GM18526 (cell line): ENCODE data around the gene CSAG3.
"Not testable (repeated sequence)": the region's sequence is repeated elsewhere in the genome, so short reads cannot be mapped to it uniquely, and the experiment has no call there.

Experiments used
- POLR2A ChIP-seq: IDR thresholded peaks from 3 replicates; pipeline ENCODE4 v1.6.1; 2011; ENCODE audit not compliant: insufficient read length; ENCODE audit errors: extremely low read depth

The CSAG3 gene

GRCh38 chrX:152758918-152759317 lies at the start of gene CSAG3:
CSAG3 (plus strand) TSS chrX:152759218.
- not testable (repeated sequence) for TF ChIP-seq POLR2A

GRCh38 chrX:152713815-152714787 lies 44.9 kb upstream of the CSAG3 start, which contains the start of gene MAGEA2B:
MAGEA2B (plus strand) TSS chrX:152714628; CDS start chrX:152717107, 2,479 bp downstream.
- not testable (repeated sequence) for TF ChIP-seq POLR2A

GRCh38 chrX:152725409-152725808 lies 33.6 kb upstream of the CSAG3 start:
- no peak for TF ChIP-seq POLR2A

GRCh38 chrX:152733261-152733975 lies 25.6 kb upstream of the CSAG3 start, which contains the start of the genes CSAG1 and MAGEA12:
CSAG1 (minus strand) TSS chrX:152733721; CDS start chrX:152732460, 1,261 bp downstream.
MAGEA12 (plus strand) TSS chrX:152733757; CDS start chrX:152736162, 2,405 bp downstream.
- TF ChIP-seq POLR2A, result no peak

GRCh38 chrX:152735101-152735500 lies 23.9 kb upstream of the CSAG3 start:
- no peak for TF ChIP-seq POLR2A

- no peak for TF ChIP-seq POLR2A
Measured at GRCh38 chrX:152735860-152736511, 23.0 kb upstream of the CSAG3 start.

- no peak for TF ChIP-seq POLR2A
Measured at GRCh38 chrX:152738560-152738959, 20.5 kb upstream of the CSAG3 start.

GRCh38 chrX:152753686-152754650 lies 5.0 kb upstream of the CSAG3 start, which contains the start of gene MAGEA2:
MAGEA2 (minus strand) TSS chrX:152753842; CDS start chrX:152751363, 2,479 bp downstream.
- TF ChIP-seq POLR2A, result not testable (repeated sequence)

GRCh38 chrX:152769549-152770289 lies 10.7 kb downstream of the CSAG3 start, which contains the start of gene MAGEA6:
MAGEA6 (minus strand) TSS chrX:152769689; CDS start chrX:152767650, 2,039 bp downstream.
- TF ChIP-seq POLR2A, result not testable (repeated sequence)

GRCh38 chrX:152798945-152799344 lies 39.9 kb downstream of the CSAG3 start:
- no peak for TF ChIP-seq POLR2A

GRCh38 chrX:152806035-152806434 lies 47.0 kb downstream of the CSAG3 start:
- no peak for TF ChIP-seq POLR2A
